Activated gamma-delta T cell (primary cell): ENCODE measurements around the gene PBX4.

Source experiments
- DNase-seq: peaks from one replicate; lab custom pipeline; 2025; lab: John Stamatoyannopoulos, UW

Gene PBX4

GRCh38 chr19:19526581-19527370, 91.7 kb downstream of the PBX4 start:
- DNase-seq: no peak

GRCh38 chr19:19525611-19526380, 92.7 kb downstream of the PBX4 start:
- DNase-seq: no peak

GRCh38 chr19:19524053-19524452, 94.4 kb downstream of the PBX4 start:
- DNase-seq: no peak

GRCh38 chr19:19523177-19523576, 95.3 kb downstream of the PBX4 start:
- DNase-seq: no peak

- DNase-seq: no peak
Observed at GRCh38 chr19:19520989-19521388, 97.5 kb downstream of the PBX4 start.

DNA sequence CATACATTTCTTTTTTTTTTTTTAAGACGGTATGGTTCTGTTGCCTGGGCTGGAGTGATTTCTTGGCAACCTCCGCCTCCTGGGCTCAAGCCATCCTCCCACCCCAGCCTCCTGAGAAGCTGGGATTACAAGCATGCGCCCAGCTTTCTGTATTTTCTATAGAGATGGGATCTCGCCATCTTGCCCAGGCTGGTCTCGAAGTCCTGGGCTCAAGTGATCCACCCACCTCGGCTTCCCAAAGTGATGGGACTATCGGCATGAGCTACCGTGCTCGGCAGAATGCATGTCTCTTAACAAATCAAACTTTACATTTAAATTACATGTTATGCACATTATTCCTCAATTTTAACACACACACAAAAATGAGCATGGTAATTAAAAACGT, 101.3 kb downstream of the PBX4 start:
- no peak for DNase-seq

DNA sequence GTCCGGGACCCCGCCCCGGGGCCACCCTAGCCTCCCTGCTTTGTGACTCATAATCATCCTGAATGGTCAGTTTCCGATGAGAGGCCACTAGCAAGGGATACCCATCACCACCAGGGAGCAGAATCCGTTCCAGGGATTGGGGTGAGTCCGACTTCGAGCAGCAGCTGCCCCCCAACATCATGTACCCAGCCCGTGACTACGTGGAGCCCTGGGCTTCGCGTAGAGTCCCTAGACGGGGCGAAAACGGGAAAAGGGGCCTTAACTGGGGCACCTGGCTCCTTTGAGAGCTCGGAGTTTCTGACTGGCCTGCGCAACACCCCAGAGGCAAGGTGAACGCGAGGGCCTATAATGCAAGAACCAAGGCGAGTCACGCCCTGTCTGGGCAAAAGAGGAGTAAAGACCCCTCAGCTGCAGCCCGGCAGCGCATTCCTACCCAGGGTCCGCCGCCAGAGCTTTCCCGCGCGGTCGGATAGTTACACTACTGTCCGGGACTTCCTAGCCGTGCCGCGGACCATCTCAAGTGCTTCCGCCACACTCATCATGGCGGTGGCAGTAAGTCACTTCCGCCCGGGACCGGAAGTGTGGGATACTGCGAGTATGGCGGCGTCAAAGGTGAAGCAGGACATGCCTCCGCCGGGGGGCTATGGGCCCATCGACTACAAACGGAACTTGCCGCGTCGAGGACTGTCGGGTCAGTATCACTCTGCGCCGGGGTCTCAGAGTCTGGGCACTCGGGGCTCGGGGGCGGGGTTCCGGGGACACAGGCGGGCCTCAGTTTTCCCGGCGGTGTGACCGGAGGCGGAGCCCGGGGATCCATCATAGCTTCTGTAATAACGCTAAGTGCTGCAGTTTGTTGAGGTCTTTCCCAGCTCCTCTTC, 102.6 kb downstream of the PBX4 start, which contains the start of gene NDUFA13:
Gene NDUFA13, plus strand, starts transcription at position 584 of the 878 bp plus-strand sequence. Its CDS starts 14 bp downstream, at position 598.
- peak; percentile 69 for DNase-seq

- no peak for DNase-seq
Observed at GRCh38 chr19:19514881-19515641, 103.4 kb downstream of the PBX4 start, which contains the start of gene TSSK6. TSSK6 (minus strand) TSS chr19:19515548; CDS start chr19:19515427, 121 bp downstream.

DNA sequence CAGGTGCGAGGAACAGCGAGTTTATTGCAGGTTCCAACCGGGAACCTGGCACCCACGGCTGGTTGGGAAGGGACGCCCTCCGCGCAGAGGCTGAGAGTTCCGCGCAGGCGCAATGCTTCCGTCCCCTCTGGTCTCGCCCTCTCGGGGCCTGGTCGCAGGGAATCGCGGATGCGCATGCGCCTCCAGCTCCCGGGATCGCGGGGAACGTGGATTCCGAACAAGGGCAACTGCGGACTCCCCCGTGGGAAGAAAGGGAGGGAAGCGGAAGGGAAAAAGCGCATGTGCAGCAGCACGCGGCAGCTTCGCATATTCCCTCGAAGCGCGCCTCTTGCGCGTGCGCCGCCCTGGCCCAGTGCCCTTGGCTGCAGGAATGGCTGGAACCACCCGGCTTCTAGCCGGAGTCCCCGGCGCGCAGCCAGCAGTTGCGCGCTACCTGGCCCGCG, 104.3 kb downstream of the PBX4 start:
- DNase-seq: no peak

DNA sequence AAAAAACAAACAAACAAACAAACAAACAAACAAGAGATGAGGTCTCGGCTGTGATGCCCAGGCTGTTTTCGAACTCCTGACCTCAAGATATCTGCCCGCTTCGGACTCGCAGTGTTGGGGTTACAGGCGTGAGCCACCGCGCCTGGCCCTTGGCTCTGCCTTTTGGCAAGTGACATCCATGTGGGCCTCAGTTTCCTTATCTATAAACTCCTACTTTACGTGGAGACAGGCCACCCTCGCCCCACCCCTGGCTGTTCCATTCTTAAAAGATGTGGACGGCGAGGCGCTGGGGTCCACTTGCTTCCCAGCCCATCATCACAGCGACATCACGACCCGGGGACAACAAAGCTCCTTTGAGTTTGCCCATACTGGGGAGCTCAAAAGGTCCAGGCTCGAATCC, 104.8 kb downstream of the PBX4 start:
- DNase-seq: no peak
